GM19467 (cell line): ENCODE data around the gene ZMIZ1.

Experiments
- ATAC-seq: cut with Tn5 transposase; IDR thresholded peaks from one replicate; pipeline ENCODE4 v1.9.1; 2021; ENCODE audit warnings: mild to moderate bottlenecking, moderate library complexity; ENCODE audit not compliant: unreplicated experiment

Gene ZMIZ1

DNA sequence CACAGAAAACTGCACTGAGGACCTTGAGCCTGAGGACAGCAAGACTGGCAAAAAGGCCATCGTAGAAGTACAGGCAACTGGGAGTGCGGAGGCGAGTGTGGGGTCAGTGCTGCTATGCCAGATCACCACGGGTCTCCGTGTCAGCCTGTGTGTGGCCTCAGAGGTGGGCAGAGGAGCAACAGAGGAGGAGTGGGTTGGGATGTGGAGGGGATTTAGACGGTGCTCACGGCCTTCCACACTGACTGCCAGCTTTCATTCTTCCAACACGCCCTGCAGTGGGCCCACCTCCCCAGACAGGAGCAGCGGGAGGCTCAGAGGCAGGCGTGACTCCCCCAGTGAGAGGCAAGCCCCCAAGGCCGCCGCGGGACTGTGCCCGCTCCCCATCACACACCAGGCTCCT, 17.0 kb upstream of the ZMIZ1 start:
- no peak for ATAC-seq

DNA sequence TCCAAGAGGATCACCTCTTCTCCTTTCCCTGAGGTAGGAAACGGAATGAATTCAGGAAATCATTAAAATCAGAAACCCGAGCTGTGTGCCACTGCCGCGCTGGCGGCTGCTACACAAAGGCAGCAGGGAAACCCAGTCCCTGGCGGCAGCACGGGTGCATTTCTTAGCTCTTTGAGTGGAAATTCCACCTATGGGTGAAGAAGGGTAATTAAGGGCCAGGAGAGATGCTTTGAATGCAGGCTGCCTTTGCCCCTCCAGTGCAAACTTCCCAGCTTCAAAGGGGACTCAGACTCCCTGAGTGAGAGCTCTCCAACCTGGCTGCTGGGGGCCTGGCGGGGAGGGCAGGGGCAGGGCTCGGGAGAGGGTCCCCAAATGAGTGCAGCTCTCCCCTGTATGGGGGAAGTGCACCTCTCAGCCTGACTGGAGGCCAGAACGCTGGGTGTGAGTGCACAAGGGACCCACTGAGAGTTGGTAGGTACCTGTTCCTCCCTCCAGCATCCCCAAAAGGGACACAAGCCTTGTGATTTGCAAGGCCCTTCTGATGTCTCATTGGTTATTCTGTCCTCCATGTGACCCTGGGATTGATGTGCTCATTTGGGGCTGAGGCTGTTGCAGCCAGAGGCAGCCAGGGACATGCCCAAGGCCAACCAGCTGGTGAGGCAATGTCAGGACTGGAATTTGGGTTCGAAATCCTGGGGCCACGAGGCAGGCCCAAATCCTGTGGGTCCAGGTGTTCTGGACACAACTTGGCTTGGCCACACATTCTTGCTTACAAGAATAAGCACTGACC, 16.3 kb upstream of the ZMIZ1 start:
- no peak for ATAC-seq

DNA sequence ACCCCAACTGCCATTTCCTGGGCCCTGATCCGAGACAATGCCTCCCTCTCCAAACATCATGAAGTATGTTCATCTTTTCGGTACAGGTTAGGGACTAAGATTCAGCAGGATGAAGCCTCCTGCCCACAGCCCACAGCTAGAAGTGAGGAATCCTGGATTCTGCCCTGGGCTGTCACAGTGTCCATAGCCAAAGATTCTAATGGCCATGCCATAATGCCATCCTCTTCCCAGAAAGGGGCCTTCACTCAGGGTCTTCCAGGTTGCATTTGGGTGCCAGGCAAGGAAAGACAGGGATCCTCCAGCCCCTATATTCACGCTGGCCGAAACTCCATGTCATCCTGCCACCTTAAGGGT, 15.7 kb upstream of the ZMIZ1 start:
- no peak for ATAC-seq

DNA sequence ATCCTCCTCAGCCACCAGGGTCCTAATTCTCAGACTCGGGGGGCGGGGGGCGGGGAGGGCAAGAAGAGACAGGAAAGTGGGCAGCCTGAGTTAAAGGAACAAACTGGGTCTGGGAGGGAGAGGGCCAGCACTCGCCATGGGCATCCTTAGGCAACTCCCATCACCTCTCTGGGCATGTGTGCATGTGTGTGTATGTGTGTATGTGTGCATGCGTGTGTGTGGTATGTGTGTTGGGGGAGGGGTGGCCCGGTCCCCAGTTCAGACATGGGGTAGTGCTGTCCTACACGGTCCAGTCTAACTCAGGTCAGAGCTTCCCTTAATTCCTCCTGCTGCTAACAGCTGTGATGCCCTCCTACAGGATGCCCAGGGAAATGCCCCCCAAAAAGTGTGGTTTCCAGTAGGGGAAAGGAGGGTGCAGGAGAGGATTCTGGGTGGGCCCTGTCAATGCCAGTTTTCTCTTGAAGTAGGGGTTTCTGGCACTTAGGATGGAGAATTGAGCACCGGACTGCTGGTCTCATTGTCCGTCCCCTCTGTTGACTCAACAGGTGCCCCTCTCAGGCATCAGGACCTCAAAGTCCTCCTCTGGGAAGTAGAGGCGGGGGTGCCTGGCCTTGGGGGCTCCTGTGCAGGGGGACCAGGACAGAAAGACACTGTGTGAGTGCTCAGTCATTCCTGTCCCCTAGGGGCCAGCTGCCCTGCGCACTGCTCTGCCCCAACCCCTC, 15.1 kb upstream of the ZMIZ1 start:
- ATAC-seq, result no peak

DNA sequence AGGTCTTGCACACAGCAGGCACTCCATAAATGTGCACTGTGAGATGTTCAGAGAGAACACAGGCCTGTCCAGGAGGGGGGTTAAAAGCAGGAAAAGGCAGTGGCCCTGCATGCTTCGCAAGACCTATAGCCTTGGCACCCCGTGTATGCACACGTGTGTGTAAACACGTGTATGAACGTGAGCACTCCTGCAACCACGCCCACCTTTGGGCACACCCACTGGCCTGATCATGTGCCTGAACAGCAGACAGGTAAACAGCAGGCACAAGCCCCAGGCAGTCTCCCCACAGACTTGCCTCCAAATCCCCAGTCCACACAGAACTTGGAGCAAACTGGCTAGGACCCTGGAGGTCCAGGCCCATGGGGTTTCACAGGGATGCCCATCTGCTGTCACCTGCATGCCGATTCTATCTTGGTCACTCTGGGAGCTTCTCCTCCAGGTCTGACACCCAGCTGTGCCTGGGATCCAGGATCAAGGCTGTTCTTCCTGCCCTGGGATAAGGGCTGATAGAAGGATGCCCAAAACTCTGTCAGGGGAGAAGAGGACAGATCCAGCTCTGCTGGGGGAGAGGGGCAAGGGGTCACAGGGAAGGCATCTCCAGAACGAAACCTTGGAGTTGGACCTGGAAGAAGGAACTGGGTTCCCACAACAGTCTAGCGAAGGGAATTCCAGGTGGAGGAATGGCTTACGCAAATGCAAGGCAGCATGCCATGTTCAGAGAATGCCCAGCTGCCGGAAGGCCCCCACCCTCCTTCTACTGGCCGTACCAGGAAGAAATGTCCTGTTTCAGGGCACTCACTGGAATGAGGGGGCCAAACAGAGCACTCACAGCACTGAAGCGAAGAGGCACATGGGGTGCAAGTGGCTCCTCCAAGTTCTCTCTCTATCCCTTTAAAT, 14.3 kb upstream of the ZMIZ1 start:
- no peak for ATAC-seq

DNA sequence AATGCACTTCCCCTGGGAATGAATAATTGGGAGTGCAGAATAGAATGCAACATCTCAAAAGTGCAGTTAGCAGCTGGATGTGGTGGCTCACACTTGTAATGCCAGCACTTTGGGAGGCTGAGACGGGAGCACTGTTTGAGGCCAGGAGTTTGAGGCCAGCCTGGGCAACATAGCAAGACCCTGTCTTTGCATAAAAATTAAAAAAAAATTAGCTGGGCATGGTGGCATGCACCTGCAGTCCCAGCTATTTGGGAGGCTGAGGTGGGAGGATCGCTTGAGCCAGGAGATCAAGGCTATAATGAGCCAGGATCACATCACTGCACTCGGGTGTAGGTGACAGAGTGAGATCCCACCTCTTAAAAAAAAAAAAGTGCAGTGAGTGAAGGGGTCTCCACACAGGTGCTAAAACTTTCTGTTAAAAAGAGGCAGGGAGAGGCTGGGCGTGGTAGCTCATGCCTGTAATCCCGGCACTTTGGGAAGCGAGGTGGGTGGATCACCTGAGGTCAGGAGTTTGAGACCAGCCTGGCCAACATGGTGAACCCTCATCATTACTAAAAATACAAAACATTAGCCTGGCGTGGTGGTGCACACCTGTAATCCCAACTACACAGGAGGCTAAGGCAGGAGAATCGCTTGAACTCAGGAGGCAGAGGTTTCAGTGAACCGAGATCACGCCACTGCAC, 13.5 kb upstream of the ZMIZ1 start:
- ATAC-seq, result no peak

DNA sequence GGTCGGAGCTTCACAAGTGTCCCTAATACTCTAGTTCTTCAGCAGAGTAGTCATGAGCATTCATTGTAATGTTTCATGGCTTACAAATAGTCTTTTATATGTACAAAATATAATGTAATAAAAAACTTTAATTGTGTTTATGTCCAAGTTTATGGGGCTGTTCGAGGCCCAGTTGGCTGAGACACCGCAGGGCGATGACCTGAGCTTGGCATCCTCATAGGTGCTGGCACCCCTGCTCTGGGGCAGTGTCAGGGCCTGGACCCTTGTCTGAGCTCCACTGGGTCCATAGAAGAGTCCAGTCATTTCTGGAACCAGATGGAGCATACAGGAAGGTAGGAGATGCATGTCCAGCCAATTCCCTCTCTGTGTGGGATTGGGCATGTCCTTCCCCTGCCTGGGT, 12.9 kb upstream of the ZMIZ1 start:
- no peak for ATAC-seq

DNA sequence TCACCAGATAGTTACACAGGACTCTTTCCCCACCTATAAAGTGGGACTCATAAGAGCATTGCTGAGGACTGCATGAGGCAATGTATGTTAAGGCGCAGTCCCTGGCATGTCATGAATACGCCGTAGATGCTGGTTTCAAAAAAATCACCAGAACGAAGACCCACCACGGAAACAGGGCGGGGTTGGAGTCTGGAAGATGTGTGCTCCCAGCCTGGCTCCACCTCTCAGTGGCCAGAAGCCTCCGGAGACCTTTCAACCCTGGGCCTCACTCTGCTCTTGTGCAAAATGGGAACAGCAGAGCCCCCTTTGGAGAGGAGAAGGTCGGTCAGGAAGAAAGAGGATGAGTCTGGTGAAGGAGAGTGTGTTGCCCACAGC, 12.4 kb upstream of the ZMIZ1 start:
- no peak for ATAC-seq

DNA sequence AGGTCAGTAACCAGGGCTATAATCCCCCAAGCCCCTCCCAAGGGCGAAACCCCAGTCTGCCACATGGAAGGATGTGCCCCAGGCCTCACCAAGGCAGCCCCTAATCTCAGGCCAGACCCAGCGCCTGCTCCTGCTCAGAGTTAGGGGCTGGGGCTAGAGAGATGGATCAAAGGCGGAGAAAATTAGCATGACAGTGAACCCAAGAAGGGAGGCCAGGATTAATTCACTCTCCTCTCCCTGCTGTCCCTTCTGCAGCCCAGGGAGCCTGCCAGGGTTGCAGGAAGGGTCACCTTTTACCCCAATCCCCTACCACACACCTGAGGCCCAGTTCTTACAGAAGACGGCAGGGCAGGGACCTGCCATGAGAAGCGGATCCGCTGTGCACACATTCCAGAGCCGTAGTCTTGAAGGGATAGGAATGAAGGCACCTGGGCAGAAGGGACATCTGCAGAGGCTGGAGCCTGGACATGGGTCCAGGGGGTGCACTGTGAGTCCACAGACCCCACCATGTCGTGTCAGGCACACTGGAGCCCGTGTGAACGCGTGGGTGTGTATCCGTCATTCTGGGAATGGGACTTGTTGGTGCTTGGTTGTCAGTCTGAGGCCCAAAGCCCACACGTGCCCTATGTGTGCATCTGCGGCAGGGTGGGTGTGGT, 11.9 kb upstream of the ZMIZ1 start:
- no peak for ATAC-seq

DNA sequence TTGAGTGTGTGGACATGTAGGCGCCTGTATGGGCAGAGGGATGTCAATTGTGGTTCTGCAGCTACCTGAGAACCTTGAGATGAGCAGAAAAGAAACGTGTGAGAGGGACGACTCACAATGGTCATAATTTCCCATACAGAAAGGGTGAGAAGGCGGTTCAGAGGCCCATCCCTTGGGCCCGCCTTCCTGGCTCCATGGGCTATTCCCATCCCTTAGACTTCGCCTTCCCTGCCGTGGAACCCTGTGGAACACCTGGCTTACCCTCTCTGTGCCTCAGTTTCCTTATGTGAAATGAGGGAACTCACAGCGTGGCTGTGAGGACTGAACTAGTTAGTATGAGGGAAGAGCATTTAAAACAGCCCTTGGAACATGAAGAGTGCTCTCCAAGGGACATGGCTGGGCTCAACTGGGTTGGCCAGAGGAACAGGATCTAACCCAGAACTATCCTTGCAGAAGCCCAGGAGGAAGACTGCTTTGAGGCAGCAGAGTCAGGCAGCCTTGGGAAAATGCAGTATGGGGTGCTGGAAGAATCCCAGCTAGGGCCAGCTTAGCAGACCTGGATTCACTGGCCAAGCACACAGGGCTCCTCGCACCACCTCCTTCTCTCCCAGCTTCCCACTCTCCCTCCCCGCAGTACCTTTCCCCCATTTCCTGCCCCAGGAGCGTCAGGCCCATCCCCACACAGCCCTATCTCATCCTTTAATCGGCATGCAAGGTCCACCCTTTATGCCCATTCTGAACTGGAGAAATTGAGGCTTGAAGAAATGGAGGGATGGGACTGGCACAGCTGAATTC, 11.1 kb upstream of the ZMIZ1 start:
- ATAC-seq, result no peak

DNA sequence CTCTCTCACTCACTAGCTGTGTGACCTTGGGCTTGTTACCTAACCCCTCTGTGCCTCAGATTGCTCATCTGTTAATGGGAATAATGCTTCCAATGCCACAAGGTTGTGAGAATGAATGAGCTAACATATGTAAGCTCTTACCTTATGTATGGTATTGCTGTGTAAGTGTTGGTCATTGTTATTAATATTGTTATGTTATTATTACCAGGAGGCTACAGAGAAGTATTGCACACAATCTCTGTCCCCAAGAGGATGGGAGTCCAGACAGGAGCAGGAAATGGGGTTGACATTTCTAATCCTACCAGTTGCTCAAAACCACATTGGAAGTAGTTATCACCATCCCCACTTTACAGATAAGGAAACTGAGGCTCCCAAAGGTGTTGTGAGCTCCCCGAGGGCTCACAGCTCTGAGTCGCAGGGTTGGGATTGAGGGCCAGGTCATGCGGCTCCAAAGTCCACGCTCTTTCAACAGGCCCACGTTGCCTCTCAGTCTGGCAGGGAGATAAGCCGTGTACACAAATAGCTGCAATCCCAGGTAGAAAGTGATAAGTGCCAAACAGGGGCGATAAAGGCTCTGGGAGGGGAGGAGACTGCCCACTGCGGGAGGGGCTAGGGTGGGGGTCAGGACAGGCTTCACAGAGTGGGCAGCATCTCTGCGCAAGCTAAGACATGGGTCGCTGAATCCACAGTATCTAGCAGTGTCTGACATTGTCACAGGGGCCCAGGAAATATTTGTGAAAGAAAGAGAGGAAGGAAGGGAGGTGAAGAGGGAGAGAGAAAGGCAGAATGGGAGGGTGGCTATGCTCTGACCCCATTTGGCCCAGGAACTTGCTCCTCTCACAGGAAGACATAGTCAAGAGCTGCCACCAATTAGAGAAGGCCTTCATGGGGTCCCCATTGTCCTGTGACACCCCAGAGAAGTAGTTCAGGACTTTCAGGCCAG, 9.6 kb upstream of the ZMIZ1 start:
- ATAC-seq, result no peak

DNA sequence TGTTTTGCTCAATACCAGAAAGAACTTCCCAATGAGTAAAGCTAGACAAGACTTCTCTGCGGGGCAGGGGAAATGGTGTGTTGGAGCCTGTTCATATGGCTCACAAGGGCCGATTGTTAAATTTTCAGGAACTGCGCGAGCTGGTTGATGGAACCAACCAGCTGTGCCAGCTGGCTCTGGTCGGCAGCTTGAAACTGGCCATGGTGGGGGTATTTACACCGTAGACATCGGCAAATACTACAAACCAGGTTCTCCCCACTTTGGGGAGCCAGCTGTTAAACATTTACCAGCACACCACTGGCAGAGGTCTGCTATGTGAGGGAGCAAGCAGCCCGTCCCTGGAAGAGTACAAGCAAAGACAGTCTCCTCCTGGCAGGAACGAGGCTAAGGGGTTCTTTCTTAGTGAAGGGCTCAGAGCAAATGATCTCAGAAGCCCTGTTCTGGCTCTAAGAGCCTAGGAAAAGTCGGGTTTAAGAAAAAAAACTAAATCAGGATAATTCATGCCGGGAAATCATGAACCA, 8.8 kb upstream of the ZMIZ1 start:
- ATAC-seq, result no peak

DNA sequence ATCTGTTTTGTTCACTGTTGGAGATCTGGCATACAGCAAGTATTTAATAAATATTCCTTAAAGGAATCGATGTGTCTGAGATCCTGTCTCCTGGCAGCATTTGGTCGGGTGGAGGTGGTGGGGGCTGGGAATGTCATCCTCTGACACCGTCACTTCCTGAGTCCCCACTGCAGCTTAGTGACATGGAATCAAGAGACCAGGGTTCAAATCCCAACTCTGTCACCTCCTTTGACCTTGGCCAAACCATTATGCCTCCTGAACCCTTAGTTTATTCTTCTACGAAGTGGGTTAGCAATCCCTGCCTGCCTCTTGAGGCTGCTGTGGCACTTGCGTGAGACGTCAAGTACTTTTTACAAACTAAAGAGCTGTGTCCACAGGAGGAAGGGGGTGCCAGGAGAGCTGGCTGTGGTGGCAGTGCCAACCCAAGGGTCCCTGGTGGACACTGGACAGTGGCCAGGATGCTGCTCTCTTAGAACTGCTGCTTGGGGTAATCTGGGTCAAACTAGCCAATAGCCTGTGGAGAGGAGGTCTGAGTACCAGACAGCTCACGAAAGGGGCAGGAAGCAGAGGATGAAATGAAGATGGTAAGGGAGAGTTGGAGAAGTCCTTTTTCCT, 8.0 kb upstream of the ZMIZ1 start:
- ATAC-seq, result no peak

DNA sequence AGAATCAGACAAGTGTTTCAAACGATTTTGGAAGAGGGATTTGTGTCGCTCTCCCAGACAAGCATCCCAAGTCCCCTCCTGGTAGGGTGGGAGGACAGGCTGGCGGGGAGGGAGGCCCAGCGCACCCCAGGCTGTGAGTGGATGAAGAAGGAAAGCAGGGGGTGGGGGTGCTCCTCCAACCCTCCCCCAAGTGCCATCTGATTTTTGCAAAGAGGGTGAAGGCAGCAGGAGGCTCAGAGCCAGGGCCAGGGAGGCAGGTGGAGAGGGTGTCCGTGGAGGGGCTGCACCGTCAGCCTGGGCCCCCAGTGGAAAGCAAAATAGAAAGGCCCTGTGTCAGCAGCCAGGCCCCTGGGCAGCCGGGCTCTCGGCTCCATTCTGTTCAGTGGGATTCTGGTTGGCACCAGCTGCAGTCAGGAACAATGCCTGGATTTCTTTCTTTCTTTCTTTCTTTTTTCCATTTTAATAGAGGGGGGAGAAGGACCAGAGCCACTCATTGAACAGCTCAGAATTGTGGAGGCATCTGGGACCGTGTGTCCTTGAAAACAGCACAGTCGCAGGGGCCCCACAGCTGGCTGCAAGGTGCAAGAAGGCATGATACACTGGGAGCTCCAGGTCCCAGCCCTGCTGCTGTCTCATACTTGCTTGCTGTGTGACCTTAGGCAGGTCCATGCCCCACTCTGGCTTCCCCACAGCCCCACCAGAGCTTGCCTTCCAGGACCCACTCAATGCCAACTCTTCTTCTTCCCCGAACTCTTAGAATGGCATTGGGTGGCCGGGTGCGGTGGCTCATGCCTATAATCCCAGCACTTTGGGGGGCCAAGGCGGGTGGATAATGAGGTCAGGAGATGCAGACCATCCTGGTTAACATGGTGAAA, 7.1 kb upstream of the ZMIZ1 start:
- ATAC-seq, result no peak

DNA sequence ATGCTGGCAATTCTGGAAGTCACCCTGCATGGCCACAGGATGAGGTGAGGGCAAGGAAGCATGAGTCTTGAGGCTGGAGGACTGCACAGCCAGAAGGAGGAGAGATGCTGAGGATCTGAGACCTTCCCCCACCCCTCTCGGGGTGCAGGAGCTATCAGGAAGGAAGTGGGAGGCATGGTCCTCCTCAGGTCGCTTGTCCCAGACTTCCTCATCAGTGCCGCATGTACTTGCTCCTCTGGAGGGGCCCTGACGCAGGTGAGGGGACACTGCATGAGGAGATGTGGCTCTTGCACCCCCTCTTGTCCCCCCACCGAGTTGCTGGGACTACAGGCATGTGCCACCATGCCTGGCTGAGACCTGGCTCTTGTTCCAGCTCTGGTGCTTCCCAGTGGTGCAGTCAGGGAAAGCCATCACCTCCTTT, 5.7 kb upstream of the ZMIZ1 start:
- no peak for ATAC-seq

DNA sequence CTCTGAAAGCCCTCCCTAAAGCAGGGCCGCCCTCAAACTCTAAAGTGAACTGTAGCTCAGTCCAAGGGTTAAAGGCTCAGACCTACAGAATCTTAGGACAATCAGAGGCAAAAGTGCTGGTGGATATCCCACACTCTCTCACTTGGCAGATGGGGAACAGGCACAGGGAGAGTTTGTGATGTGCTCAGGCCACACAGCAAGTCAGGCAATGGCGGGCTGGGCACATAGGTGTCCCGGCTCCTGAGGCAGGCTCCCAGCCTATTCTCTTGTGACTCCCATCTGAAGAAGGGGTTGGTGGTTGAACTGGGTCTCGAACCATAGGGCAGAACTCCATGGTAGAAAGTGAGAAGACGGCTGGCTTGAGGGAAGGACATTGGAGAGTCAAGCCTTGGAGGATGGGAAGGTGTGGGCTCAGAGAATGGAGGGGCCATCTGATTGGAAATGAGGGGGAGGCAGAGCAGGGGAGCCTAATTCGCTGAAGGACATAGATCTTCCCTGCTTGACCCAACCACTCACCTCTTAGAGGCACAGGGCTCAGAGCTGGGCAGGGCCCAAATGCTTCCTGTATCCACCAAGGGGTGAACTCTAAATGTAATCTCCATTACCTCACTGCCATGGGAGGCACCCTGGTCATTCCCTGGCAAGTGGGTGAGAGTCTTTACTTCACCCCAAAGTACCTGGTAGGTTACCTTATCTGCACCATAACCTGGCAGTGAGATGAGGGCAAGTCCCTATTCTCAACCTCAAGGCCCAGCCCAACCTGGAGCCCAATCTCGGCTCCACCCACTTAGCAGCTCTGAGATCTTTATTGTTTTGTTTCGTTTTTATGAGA, 4.9 kb upstream of the ZMIZ1 start:
- no peak for ATAC-seq
